Progenitor cell of endocrine pancreas (in vitro differentiated cells): ENCODE results near the gene PES1. TPM values are rescaled to one million over a fixed set of nuclear protein-coding genes. Genes with fewer than 3 reads are reported as not detected.

Experiments used
- DNase-seq: peaks from one replicate; pipeline ENCODE4 v3.0.0; 2021; ENCODE audit warnings: low spot score; ENCODE audit not compliant: unreplicated experiment
- H3K27ac Mint-ChIP-seq: 2 replicates; pipeline ENCODE4 v1.8.0; 2021; ENCODE audit warnings: mild to moderate bottlenecking, moderate library complexity, mixed read lengths
- H3K27me3 Mint-ChIP-seq: 2 replicates; pipeline ENCODE4 v1.8.0; 2021; ENCODE audit warnings: mixed read lengths
- H3K36me3 Mint-ChIP-seq: 2 replicates; pipeline ENCODE4 v1.8.0; 2022; ENCODE audit warnings: mixed read lengths; ENCODE audit not compliant: insufficient read depth
- H3K4me1 Mint-ChIP-seq: 2 replicates; pipeline ENCODE4 v1.8.0; 2021; ENCODE audit warnings: low read depth, mixed read lengths
- H3K4me3 Mint-ChIP-seq: 2 replicates; pipeline ENCODE4 v1.8.0; 2021; ENCODE audit warnings: low read depth, mild to moderate bottlenecking, moderate library complexity, mixed read lengths
- H3K9me3 Mint-ChIP-seq: 2 replicates; pipeline ENCODE4 v1.8.0; 2021; ENCODE audit warnings: low read depth, mixed read lengths
- total RNA-seq: library from RNA; stranded (reverse); gene quantifications from 2 replicates; pipeline ENCODE4 v1.2.1, GENCODE V29; 2021
- TF ChIP-seq, protein P1 (sequence below): fragments of 200-600 bp; sonication (generic); IDR thresholded peaks from one replicate; pipeline ENCODE4 v1.5.0; 2021; ENCODE audit warnings: antibody characterized with exemption, mild to moderate bottlenecking; ENCODE audit not compliant: unreplicated experiment

The PES1 gene
- total RNA-seq, 1 donor from 2014 or later = 71.6 TPM

DNA sequence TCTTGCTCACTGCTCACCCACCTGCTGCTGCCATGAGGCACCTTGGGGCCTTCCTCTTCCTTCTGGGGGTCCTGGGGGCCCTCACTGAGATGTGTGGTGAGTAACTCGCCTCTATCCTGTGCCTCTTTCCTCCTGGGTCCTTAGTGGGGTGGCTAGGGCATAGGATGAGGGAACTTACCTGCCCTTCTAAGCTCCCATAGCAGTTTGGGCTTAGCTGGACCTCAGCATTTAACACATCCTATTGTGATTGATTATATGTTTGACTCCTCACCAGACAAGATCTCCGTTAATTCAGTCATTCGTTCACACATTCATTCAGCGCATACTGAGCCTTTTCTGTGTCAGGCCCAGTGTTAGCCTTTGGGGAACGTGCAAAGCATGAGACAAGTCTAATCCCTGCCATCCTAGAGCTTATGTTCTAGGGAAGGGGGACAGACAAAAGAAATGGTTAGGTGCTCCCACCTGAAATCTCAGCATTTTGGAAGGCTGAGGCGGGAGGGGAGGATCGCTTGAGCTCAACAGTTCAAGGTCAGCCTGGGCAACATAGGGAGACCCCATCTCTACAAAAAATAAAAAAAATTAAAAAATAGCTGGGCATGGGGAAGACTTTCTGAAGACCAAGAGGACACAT lies 15.7 kb upstream of the PES1 start:
- H3K36me3 Mint-ChIP-seq = peaks cover 1% of the 10 kb centered on the region
- H3K4me1 Mint-ChIP-seq = peaks cover 21% of the 10 kb centered on the region
- H3K9me3 Mint-ChIP-seq = no peaks in the 10 kb centered on the region
- TF ChIP-seq, protein P1, sequence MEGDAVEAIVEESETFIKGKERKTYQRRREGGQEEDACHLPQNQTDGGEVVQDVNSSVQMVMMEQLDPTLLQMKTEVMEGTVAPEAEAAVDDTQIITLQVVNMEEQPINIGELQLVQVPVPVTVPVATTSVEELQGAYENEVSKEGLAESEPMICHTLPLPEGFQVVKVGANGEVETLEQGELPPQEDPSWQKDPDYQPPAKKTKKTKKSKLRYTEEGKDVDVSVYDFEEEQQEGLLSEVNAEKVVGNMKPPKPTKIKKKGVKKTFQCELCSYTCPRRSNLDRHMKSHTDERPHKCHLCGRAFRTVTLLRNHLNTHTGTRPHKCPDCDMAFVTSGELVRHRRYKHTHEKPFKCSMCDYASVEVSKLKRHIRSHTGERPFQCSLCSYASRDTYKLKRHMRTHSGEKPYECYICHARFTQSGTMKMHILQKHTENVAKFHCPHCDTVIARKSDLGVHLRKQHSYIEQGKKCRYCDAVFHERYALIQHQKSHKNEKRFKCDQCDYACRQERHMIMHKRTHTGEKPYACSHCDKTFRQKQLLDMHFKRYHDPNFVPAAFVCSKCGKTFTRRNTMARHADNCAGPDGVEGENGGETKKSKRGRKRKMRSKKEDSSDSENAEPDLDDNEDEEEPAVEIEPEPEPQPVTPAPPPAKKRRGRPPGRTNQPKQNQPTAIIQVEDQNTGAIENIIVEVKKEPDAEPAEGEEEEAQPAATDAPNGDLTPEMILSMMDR = no peak
- no peak for DNase-seq
- H3K27me3 Mint-ChIP-seq = no peaks in the 10 kb centered on the region
- H3K4me3 Mint-ChIP-seq = peak overlapping the region; percentile 77
- H3K27ac Mint-ChIP-seq = peak overlapping the region; percentile 95

DNA sequence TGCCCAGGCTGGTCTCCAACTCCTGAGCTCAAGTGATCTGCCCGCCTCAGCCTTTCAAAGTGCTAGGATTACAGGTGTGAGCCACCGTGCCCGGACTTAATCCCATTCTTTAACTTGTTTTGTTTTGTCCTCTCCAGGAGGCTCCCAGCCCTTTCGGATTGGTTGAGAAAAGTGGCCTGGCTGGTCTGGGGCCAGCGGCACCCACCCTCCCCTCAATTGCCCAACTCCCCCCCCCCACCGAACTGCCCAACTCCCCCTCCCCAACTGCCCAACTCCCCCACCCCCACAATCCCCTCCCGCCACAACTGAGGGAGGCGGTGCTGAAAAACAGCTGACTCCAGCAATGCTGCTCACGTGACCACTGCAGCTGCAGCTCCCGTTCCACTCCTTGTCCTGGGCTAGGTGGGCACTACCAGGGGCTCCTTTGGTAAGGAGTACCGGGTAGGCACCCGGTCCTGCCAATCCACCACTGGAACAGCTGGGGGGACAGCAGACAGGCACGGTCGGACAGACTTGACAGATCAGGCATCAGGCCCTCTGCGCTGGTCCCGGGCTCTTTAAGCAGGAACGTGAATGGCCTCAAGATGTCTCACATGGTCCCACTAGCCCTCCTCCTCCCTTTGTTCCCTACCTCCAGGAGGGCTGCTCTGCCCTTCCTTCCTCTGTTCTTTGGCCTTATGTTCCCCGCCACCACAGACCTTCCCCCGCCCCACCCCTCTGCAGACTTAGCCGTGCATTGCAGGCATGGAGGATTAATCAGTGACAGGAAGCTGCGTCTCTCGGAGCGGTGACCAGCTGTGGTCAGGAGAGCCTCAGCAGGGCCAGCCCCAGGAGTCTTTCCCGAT lies 15.0 kb upstream of the PES1 start, which contains the start of gene TCN2:
TCN2 (plus strand) TSS at position 720 of the 845 bp plus-strand sequence. CDS start 158 bp downstream, outside the sequence.
- Mint-ChIP-seq H3K9me3 (no peaks in the 10 kb centered on the region), H3K4me3 (peak within 1 kb of the TSS; percentile 77), H3K27me3 (no peaks in the 10 kb centered on the region), H3K36me3 (peaks cover 1% of the 10 kb centered on the region), H3K4me1 (peaks cover 21% of the 10 kb centered on the region), H3K27ac (peak within 1 kb of the TSS; percentile 98)
- TF ChIP-seq, protein P1 = no peak
- peak; percentile 73 for DNase-seq

- Mint-ChIP-seq H3K36me3 (no peaks in the 10 kb centered on the region), H3K27ac (peak overlapping the region; percentile 98), H3K9me3 (no peaks in the 10 kb centered on the region), H3K4me3 (no peak overlapping the region), H3K27me3 (no peaks in the 10 kb centered on the region), H3K4me1 (peaks cover 21% of the 10 kb centered on the region)
- TF ChIP-seq, protein P1 = peak; percentile 68
- DNase-seq = no peak
These were observed 13.9 kb upstream of the PES1 start for GRCh38 chr22:30605449-30606110.

- Mint-ChIP-seq H3K4me3 (no peak overlapping the region), H3K27me3 (no peaks in the 10 kb centered on the region), H3K36me3 (no peaks in the 10 kb centered on the region), H3K4me1 (peaks cover 21% of the 10 kb centered on the region), H3K9me3 (no peaks in the 10 kb centered on the region), H3K27ac (no peak overlapping the region)
- TF ChIP-seq, protein P1 = no peak
- DNase-seq = no peak
These were observed 13.0 kb upstream of the PES1 start for GRCh38 chr22:30604723-30605122.

- peaks cover 18% of the 10 kb centered on the region for H3K4me1 Mint-ChIP-seq
- H3K27ac Mint-ChIP-seq = peak overlapping the region; percentile 75
- H3K4me3 Mint-ChIP-seq = no peak overlapping the region
These were observed 12.1 kb upstream of the PES1 start for GRCh38 chr22:30603801-30604200.

More at GRCh38 chr22:30603801-30604200, 12.1 kb upstream of the PES1 start:
- no peak for DNase-seq
- Mint-ChIP-seq H3K36me3 (no peaks in the 10 kb centered on the region), H3K27me3 (no peaks in the 10 kb centered on the region), H3K9me3 (no peaks in the 10 kb centered on the region)
- TF ChIP-seq, protein P1 = no peak
